ENCODE measurements around the gene CEBPG.
A peak's percentile ranks its signal among the peaks of the same experiment; 100 is the strongest.

Gene CEBPG

DNA sequence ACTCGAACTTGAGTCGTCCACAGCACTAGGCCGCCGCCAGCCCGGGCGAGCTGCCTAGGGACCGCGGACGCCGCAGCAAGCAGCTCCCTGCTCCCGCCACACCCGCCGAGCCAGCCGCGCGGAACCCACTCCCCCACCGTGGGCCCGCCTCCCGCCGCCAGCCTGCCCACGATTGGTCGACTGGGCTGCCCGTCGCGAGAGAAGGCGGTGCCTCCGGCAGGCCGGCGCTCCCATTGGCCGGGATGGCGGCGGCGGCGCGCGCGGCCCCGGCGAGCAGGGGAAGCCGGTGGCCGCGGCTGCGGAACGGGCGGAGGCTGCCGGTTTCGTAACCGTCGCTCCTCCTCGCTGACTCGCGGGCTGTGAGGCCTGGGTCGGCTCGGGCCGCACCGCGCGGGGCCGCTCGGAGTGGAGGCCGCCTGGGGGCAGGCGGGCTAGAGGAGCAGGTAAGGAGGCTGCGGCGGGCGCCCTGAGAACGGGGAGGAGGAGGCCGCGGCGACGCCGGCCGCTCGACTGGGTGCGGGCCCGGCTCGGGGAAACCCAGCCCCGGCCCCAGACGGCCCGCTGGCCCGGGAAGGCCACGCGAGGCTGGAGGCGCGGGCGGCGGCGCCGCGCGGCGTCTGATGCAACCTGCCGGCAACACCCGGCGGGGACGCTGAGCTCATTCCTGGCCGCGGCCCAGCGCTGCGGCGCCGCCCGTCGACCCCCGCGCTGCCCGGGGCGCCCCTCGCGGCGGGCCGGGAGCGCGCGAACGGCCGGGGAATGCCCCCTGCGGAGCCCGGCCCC is at the start of gene CEBPG:
Gene CEBPG, plus strand, starts transcription at position 257 of the 783 bp plus-strand sequence. CDS start 5,531 bp downstream, outside the sequence.
- DNase-seq (ENCODE audit: low spot score): peak; percentile 86

DNA sequence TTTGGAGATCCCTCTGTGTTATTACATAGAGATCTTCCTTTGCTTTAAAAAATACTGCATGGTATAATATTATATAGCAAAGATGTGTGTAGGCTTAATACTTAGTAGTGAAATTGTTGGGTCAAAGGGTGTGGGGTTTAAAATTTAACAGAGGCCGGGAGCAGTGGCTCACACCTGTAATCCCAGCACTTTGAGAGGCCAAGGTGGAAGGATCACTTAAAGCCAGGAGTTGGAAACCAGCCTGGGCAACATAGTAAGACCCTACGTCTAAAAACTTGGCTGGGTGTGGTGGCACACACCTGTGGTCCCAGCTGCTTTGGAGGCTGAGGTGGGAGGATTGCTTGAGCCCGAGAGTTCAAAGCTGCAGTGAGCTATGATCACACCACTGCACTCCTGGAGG is 48.9 kb upstream of the CEBPG start:
- no peak for DNase-seq (ENCODE audit: low spot score)

GRCh38 chr19:33325920-33326319 is 47.6 kb upstream of the CEBPG start:
- peak; percentile 70 for DNase-seq (ENCODE audit: low spot score)

- no peak for DNase-seq (ENCODE audit: low spot score)
Measured at GRCh38 chr19:33329060-33329459, 44.4 kb upstream of the CEBPG start.

DNA sequence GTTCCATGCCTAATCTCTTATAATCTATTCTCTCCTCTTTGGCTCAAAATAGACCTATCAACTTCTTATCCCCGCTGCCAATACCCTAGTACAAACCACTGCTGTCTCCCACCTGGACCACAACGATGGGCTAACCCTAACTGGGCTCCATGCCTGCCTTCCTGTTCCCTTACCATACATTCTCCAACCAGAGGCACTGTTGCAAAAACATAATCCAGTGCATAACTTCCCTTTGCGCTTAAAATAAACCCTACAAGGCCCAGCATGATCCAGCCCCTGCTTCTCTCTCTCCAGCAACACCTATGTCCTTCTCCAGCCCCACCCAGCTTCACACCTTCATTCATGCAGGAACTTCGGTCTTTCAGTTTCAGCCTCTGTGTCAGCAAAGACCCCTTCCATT is 43.8 kb upstream of the CEBPG start:
- no peak for DNase-seq (ENCODE audit: low spot score)

DNA sequence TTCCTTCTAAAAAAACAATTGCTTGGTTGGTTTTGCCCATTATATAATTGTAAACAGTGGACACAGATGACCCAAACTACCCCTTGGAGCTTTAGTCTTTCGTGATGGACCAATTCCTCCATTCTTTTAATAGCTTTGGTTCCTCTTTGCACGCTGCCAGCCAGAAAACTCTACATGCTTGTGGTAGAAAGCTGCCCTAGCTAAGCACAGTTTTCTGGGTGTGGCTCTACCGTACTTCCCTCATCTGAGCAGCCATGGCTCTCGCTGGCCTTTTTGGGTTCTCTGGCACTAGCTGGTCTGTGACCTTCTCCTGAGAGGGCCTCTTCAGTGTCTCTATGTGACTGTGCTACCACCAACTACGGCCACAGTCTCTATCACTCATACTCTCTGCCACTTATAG is 41.3 kb upstream of the CEBPG start:
- DNase-seq (ENCODE audit: low spot score): peak; percentile 58

DNA sequence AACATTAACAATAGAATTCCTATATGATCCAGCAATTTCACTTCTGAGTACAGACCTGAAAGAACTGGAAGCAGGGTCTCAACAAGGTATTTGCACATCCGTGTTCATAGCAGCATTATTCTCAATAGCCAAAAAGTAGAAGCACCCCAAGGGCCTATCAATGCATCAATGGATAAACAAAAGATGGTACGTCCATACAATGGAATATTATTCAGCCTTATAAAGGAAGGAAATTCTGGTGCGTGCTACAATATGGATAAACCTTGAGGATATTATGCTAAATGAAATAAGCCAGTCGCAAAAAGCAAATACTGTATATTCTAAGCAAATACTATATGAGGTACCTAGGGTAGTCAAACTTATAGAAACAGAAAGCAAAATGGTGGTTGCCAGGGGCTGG is 40.4 kb upstream of the CEBPG start:
- no peak for DNase-seq (ENCODE audit: low spot score)

DNA sequence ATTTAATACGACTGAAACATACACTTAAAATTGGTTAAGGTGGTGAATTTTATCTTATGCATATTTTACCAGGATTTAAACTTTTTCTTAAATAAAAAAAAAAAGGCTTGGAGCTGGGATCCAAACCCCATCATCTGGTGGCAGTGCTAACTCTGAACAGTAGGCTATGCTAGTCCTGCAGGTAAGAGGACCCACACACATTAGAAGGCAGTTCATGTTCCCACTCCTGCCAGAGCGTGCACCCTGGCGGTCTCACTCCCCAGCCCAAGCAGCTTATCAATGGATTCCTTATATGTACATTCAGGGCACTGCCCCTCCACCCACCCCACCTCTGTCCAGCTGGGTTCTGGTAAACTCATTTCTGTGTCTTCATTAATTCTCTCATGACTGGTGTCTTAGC is 39.9 kb upstream of the CEBPG start:
- DNase-seq (ENCODE audit: low spot score): no peak

GRCh38 chr19:33334271-33334670 is 39.2 kb upstream of the CEBPG start:
- no peak for DNase-seq (ENCODE audit: low spot score)

GRCh38 chr19:33335446-33335845 is 38.1 kb upstream of the CEBPG start:
- no peak for DNase-seq (ENCODE audit: low spot score)

DNA sequence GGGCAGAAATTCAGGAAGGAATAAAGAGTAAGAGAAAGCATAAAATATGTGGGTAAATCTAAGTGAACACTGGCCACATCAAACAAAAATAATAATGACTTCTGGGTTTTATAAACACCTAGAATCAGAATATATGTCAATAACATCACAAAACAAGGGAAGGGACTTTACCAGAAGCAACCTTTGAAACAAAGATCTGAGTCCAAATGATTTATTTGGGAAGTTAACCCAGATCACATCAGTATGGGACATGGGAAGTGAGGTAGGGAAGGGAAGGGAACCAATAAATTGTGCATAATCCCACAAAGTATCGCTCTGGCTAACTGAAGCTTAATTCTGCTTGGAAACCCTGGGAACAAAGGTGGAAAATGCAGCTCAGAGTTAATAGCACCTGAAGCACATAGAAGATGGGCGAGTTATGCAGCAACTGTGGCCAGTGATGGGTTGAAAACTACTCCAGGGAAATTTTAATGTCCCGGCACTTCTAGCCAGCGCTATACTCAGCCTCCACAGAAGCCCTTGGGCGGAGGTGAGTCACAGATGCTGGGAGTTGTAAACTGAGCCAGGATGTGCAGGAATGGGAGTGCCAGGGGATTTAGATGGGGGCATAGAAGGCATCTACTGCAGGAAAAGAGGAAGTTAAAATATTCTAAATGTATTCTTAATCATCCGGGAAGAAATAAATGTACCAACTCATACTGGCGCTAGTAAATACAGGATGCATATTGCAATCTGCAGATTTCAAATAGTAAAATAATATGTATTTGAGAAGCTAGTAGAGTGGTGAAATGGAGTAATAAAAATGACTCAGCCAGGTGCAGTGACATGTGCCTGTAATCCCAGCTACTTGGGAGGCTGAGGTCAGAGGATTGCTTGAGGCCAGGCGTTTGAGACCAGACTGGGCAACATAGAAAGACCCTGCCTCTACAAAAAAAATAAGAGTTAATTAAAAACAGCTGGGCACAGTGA is 34.2 kb upstream of the CEBPG start:
- no peak for DNase-seq (ENCODE audit: low spot score)

GRCh38 chr19:33340991-33341390 is 32.5 kb upstream of the CEBPG start:
- no peak for DNase-seq (ENCODE audit: low spot score)

- no peak for DNase-seq (ENCODE audit: low spot score)
Measured at GRCh38 chr19:33343301-33343700, 30.2 kb upstream of the CEBPG start.

DNA sequence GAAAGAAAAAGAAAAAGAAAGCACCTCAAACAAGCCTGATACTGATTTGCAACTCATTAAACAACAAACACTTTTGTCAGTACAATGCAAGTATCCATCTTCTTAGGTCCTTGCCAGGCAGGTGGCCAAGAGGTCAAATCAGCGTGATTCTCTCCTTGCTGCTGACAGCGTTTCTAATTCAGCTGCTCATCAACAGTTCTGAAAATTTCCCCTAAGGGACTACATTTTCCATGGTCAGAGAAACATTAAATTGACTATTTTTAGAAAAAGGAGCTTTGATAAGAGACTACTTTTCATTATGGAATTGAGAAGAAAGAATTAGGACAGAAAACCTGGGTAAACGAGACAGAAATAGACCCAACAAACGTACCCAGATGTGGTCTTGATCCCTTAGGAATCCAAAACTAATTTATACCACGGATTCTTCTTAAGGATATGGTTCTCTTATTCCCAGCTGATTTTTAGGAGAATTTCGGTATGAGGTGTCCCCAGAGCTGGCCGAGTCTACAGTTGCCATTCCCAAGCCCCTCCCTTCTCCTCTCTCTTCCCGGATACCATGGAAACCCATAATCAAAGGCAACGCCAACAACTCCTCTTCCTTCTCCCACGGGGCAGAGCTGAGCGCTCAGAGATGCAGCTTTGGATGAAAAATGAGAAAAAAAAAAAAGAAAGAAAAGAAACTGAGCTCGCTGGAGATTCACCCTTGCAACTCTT is 29.5 kb upstream of the CEBPG start:
- DNase-seq (ENCODE audit: low spot score): peak; percentile 11

- DNase-seq (ENCODE audit: low spot score): no peak
Measured at GRCh38 chr19:33344573-33344925, 29.0 kb upstream of the CEBPG start.

DNA sequence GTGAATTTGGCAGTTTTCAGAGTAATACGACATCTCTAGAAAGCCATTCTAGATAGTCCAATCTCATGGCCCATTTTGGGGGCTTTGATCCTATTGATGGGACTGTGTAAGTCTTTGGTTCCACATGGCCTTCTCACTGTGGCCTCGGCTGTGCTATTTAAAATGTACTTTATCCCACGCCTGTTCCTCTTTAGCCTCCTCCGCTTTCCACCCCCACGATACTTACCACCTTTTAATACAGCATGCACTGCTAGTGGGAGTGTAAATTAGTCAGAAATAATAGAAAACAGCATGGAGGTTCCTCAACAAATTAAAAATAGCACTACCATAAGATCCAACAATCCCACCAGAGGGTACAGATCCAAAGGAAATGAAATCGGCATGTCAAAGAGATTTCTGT is 28.3 kb upstream of the CEBPG start:
- no peak for DNase-seq (ENCODE audit: low spot score)

- DNase-seq (ENCODE audit: low spot score): no peak
Measured at GRCh38 chr19:33346665-33347064, 26.8 kb upstream of the CEBPG start.

DNA sequence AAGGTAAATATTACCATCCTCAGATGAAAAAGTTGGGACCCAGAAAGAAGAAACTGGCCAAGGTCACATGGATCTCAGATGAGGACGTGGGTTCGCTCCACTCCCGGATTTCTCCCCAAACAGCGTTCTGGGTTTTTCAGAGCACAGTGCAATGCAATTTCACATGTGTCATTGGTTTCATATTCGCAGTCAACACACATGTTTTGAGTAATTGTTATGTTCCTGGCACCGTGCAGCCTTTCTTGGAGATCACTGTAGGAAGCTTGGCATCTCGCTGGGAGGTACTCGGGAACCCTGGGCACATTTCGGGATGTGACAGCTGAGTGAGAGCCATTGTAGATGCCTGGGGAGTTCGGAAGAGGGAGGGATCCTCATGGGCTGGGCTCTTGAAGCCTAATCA is 26.2 kb upstream of the CEBPG start:
- no peak for DNase-seq (ENCODE audit: low spot score)

DNA sequence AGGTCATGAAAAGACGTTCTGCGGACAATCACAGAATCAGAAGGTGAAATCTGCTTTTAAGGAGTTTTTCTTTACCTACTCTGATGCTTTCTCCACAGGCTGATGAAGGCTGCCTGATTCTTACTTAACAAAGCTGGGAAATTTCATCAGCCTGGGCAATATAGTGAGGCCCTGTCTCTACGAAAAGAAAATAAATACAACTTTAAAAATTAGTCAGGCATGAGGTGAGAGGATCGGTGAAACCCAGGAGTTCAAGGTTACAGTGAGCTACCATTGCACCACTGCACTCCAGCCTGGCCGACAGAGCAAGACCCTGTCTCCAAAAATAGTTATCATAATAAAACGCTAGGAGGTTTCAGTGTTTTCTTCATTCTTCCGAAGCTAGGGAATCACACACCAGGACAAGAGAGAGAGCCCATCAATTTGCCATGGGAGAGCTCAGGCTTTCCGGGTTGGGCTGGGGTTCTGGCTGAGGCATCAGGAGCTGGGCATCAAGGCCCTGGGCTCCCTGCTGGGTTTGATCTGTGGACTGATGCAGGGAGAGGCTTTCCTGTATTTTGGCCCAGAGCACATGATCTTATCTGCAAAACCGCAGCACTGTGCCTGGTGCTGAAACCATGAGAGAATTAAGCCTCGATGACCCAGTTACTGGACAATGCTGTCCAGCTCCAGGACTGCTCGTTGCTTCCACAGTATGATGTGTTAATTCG is 25.1 kb upstream of the CEBPG start:
- DNase-seq (ENCODE audit: low spot score): no peak

DNA sequence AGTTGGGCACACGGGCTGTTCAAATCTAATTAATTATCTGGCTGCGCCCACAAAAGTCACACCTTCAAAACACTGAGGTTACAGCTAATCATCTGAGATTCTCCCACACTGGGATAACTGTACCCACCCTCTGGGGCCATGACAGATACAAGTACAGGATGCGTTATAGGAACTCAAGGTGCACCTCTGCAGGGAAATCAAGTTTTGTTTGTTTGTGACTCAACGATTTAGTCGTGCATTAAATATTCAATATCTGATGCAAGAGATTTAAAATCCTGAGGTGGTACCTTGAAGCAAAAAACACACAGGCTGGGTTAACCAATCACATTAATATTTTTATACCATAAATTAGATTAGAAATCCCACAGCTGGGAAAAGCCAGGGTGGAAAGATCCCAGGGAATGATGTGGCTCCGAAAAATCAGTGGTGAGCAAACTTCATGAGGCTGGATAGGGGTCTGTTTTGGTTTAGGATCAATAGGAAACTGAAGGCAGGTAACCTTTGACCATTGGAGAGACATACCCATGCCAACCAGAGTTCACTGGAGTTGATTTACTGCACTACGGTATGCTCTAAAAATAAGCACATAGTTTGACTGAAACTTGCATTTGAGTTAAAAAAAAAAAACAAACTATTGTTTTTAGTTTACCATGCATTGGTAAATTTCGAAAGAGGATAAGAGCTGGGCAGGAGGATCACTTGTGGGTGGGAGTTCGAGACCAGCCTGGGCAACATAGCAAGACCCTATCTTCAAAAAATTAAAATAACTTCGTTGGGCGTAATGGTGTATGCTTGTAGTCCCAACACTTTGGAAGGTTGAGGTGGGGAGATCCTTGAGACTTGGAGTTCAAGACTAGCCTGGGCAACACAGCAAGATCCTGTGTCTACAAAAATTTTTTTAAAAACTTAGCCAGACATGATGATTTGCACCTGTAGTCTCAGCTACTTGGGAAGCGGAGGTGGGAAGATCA is 23.9 kb upstream of the CEBPG start:
- DNase-seq (ENCODE audit: low spot score): no peak

Data from globus pallidus (tissue), 1 donor.